Measurements from ENCODE around the gene HTR3D.

GRCh38 chr3:184078851-184079250 is 47.3 kb downstream of the HTR3D start:
- TF ChIP-seq CTCF (IDR thresholded peaks at IDR 0.05) (no peak), POLR2A (IDR thresholded peaks at IDR 0.05) (no peak)
